ENCODE results near the gene RHBDL1. TPM values are rescaled to one million over a fixed set of nuclear protein-coding genes. Genes with fewer than 3 reads are reported as not detected.

The RHBDL1 gene
- total and polyA plus RNA-seq, 9 of the 15 experiments (the other 6 are each of a cell fraction or from before 2014, with no cell fraction given): 0.03 to 5.6 (median 1.3) TPM; not detected in 1

GRCh38 chr16:681746-682427 lies 6.4 kb downstream of the RHBDL1 start:
- peak in 3 of 4 experiments; percentile 29 to 89 (median 62) for DNase-seq (ENCODE audit: extremely low read depth in 1 of 4, low spot score in 3 of 4)
- peaks cover 33 to 98% of the 10 kb centered on the region in 2 experiments for H3K4me1 ChIP-seq (replicated peaks in 1 of 2; ENCODE audit: control insufficient read depth in 2 of 2, insufficient read depth in 2 of 2, low read length in 2 of 2)
- H3K9me1 ChIP-seq (ENCODE audit: control insufficient read depth, insufficient read depth, low read length): peaks cover 11% of the 10 kb centered on the region
- peak; percentile 11 for ATAC-seq
- intact Hi-C loops (cut with micrococcal nuclease): loop anchor here (5.0 kb wide), 1 partner anchor 285 kb away; the partner anchor contains the start of gene NME4
- H3K27ac ChIP-seq (ENCODE audit: extremely low read depth, low read depth, low read length): peak overlapping the region; percentile 89
- peaks cover 41% of the 10 kb centered on the region for H3K79me2 ChIP-seq (ENCODE audit: control insufficient read depth, insufficient read depth, low read length)
- no peak overlapping the region for H2AFZ ChIP-seq (ENCODE audit: low read depth, low read length)
- H3K27me3 ChIP-seq (ENCODE audit: control insufficient read depth in 2 of 2, insufficient read depth in 2 of 2, low read length in 2 of 2): no peaks in the 10 kb centered on the region
- H3K4me3 ChIP-seq: peak overlapping the region; percentile 98
- no peaks in the 10 kb centered on the region for H3K9me3 ChIP-seq (replicated peaks; ENCODE audit: control insufficient read depth, insufficient read depth, low read depth, low read length)
- H3K36me3 ChIP-seq (ENCODE audit: control insufficient read depth, insufficient read depth, low read length): peaks cover 55% of the 10 kb centered on the region
- peak overlapping the region; percentile 83 to 98 for H3K9ac ChIP-seq (ENCODE audit: insufficient read depth in 1 of 2, low read depth in 2 of 2, low read length in 2 of 2)
- peak; percentile 82 for FAIRE-seq
- POLR2A ChIA-PET: interaction anchor here (0.7 to 1.8 kb wide), 11 partner anchors 8 to 636 kb away, joined by 3 to 10 read pairs (median 4); partner anchors contain the start of genes CAPN15, METTL26, WDR24 and WFIKKN1
- H3K4me2 ChIP-seq (ENCODE audit: insufficient read depth, low read length): peak overlapping the region; percentile 75
- WGBS (ENCODE audit: insufficient coverage, low coverage, missing lambda C conversion rate): 61% methylated on average over 26 of the region's 28 CpGs
- no TSS peak for BruUV-seq (replicated peaks)
- CTCF ChIA-PET (ENCODE audit: low intra/inter-chr PET ratio): interaction anchor here (0.6 kb wide), 1 partner anchor 13 kb away, joined by 3 read pairs; no protein-coding TSS in a partner anchor
- H4K20me1 ChIP-seq (replicated peaks; ENCODE audit: control insufficient read depth, insufficient read depth, low read length): peaks cover 21% of the 10 kb centered on the region
- in situ Hi-C loops (cut with MboI): no loop called here
- TF ChIP-seq ZNF212 (CRISPR knock-in tag; IDR thresholded peaks at IDR 0.05) (no peak), STAT6 (CRISPR knock-in tag; IDR thresholded peaks at IDR 0.05) (0 out of 2 replicates have a peak, but pooled peaks have one; percentile 57), ETS2 (tag; IDR thresholded peaks at IDR 0.05; ENCODE audit: borderline replicate concordance, poor library complexity, severe bottlenecking) (no peak), GTF2F1 (IDR thresholded peaks at IDR 0.05; ENCODE audit: low read depth, low read length) (no peak), NR2C1 (IDR thresholded peaks at IDR 0.05) (no peak), NR2C1 (tag; IDR thresholded peaks at IDR 0.05) (no peak; the same call in 1 of the 2 replicates), L3MBTL2 (IDR thresholded peaks at IDR 0.05) (peak; percentile 95), SREBF2 (CRISPR knock-in tag; IDR thresholded peaks at IDR 0.05) (no peak), HDAC3 (IDR thresholded peaks at IDR 0.05; ENCODE audit: borderline replicate concordance, partially characterized antibody) (no peak), ELK3 (CRISPR knock-in tag; IDR thresholded peaks at IDR 0.05) (no peak), ZEB2 (IDR thresholded peaks at IDR 0.05) (no peak)
- TF ChIP-seq, protein P1, sequence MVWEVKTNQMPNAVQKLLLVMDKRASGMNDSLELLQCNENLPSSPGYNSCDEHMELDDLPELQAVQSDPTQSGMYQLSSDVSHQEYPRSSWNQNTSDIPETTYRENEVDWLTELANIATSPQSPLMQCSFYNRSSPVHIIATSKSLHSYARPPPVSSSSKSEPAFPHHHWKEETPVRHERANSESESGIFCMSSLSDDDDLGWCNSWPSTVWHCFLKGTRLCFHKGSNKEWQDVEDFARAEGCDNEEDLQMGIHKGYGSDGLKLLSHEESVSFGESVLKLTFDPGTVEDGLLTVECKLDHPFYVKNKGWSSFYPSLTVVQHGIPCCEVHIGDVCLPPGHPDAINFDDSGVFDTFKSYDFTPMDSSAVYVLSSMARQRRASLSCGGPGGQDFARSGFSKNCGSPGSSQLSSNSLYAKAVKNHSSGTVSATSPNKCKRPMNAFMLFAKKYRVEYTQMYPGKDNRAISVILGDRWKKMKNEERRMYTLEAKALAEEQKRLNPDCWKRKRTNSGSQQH (CRISPR knock-in tag; IDR thresholded peaks at IDR 0.05): no peak

Measured in K562 (cell line).